Esophagus muscularis mucosa (tissue), 4 donors: ENCODE data around the gene DROSHA. TPM values are rescaled to one million over a fixed set of nuclear protein-coding genes. Genes with fewer than 3 reads are reported as not detected.

ENCODE experiments used
- DNase-seq: peaks from one replicate; pipeline ENCODE4 v3.0.0-alpha.2; 2017; ENCODE audit errors: extremely low spot score
- H3K27ac ChIP-seq, 4 donors: fragments of 200-600 bp; sonication (generic); replicated peaks in 1 of 4; 1 replicate in 3 of 4; 2 replicates in 1 of 4; pipeline ENCODE4 v1.5.1; 2016 to 2019; ENCODE audit warnings: mild to moderate bottlenecking in 1 of 4
- H3K27me3 ChIP-seq, 4 donors: fragments of 200-600 bp; sonication (generic); one replicate each; pipeline versions ENCODE4 v1.5.1 to v1.6.0; 2016 to 2019
- H3K36me3 ChIP-seq, 4 donors: fragments of 200-600 bp; sonication (generic); one replicate each; pipeline ENCODE4 v1.5.1; 2016 to 2019
- H3K4me1 ChIP-seq, 4 donors: fragments of 200-600 bp; sonication (generic); one replicate each; pipeline ENCODE4 v1.5.1; 2016 to 2019
- H3K4me3 ChIP-seq, 4 donors: fragments of 200-600 bp; sonication (generic); 1 replicate in 2 of 4; 2 replicates in 2 of 4; pipeline ENCODE4 v1.5.1; 2016 to 2019; ENCODE audit warnings: mild to moderate bottlenecking in 4 of 4, moderate library complexity in 1 of 4
- H3K9me3 ChIP-seq, 4 donors: fragments of 200-600 bp; sonication (generic); 1 replicate in 3 of 4; 2 replicates in 1 of 4; pipeline ENCODE4 v1.5.1; 2016 to 2019
- EP300 ChIP-seq: sonication (generic); formaldehyde crosslinking; IDR thresholded peaks from one replicate; pipeline ENCODE4 v1.6.1; 2017; ENCODE audit warnings: antibody characterized with exemption
- POLR2A ChIP-seq: fragments of 450-650 bp; IDR thresholded peaks from one replicate; pipeline ENCODE4 v1.6.1; 2017; ENCODE audit warnings: antibody characterized with exemption, moderate library complexity, mild to moderate bottlenecking, low read depth
- POLR2AphosphoS5 ChIP-seq, 2 donors: sonication (generic); formaldehyde crosslinking; IDR thresholded peaks; one replicate each; pipeline ENCODE4 v1.6.1; 2017; ENCODE audit warnings: antibody characterized with exemption in 2 of 2
- WGBS: methylation state at CpG from one replicate; pipeline ENCODE4 v1.1.5; 2018; 5-methylcytosine and 5-hydroxymethylcytosine counted together
- intact Hi-C: fragments of 100-400 bp; cut with DNase I; formaldehyde crosslinking; loops from one replicate; pipeline ENCODE4 v1.15.1; 2023
- total RNA-seq, 4 donors: library from RNA; depleted of rRNA; stranded (reverse); fragments of >200 nt; gene quantifications; one replicate each; pipeline versions ENCODE4 v1.1.0 to v1.2.1, GENCODE V29; 2016
- TF ChIP-seq, protein P1 (sequence below), 3 experiments: fragments of 200-600 bp in 2 of 3; fragments of 450-650 bp in 1 of 3; sonication (generic) in 2 of 3; IDR thresholded peaks; one replicate each; pipeline ENCODE4 v1.5.1; 2017 to 2019; ENCODE audit warnings: antibody characterized with exemption in 3 of 3, mild to moderate bottlenecking in 2 of 3, moderate library complexity in 1 of 3

Gene DROSHA
- total RNA-seq, 4 donors from 2014 or later = 27.5 to 47.0 (median 36.6) TPM

DNA sequence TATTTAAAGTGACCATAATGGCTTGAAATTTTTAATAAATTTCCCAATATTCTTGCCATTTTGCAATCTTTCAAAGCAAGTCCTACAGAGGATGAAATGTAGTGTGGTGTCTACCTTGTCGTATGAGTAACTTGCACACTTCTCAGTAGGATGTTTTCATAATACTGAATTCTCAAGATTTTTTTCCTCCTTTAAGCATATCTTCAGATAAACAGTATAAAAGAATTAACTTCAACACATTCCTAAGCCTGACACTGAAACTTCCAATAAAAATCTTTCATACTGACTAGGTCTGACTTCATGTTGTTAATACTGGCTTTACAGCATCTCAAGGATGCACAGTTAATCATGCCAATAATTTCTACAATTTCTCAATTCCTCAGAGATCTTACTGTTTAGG lies 62.0 kb downstream of the DROSHA start:
- DNase-seq = no peak
- no peak overlapping the region for H3K4me3 ChIP-seq
- H3K9me3 ChIP-seq = no peaks in the 10 kb centered on the region
- H3K27ac ChIP-seq = peak overlapping the region in 1 of 4 donors; percentile 3
- intact Hi-C loops = no loop called here
- H3K36me3 ChIP-seq = peaks cover 0 to 42% (median 27%) of the 10 kb centered on the region in 4 donors
- no peak for TF ChIP-seq EP300
- TF ChIP-seq POLR2AphosphoS5 (IDR thresholded peaks at IDR 0.05) = no peak
- TF ChIP-seq, protein P1, sequence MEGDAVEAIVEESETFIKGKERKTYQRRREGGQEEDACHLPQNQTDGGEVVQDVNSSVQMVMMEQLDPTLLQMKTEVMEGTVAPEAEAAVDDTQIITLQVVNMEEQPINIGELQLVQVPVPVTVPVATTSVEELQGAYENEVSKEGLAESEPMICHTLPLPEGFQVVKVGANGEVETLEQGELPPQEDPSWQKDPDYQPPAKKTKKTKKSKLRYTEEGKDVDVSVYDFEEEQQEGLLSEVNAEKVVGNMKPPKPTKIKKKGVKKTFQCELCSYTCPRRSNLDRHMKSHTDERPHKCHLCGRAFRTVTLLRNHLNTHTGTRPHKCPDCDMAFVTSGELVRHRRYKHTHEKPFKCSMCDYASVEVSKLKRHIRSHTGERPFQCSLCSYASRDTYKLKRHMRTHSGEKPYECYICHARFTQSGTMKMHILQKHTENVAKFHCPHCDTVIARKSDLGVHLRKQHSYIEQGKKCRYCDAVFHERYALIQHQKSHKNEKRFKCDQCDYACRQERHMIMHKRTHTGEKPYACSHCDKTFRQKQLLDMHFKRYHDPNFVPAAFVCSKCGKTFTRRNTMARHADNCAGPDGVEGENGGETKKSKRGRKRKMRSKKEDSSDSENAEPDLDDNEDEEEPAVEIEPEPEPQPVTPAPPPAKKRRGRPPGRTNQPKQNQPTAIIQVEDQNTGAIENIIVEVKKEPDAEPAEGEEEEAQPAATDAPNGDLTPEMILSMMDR (IDR thresholded peaks at IDR 0.05) = no peak
- no peak for TF ChIP-seq POLR2A
- WGBS = 76% methylated on average over 1 of the region's 1 CpG
- peaks cover 0 to 29% (median 11%) of the 10 kb centered on the region in 4 donors for H3K4me1 ChIP-seq
- H3K27me3 ChIP-seq = no peaks in the 10 kb centered on the region

- no peaks in the 10 kb centered on the region for H3K9me3 ChIP-seq
- intact Hi-C loops = no loop called here
- TF ChIP-seq, protein P1 (IDR thresholded peaks at IDR 0.05) = no peak
- no peak for TF ChIP-seq EP300
- TF ChIP-seq POLR2AphosphoS5 (IDR thresholded peaks at IDR 0.05) = no peak
- no peak for TF ChIP-seq POLR2A
- no peaks in the 10 kb centered on the region for H3K27me3 ChIP-seq
- no peak overlapping the region for H3K27ac ChIP-seq
- peaks cover 0 to 46% (median 28%) of the 10 kb centered on the region in 4 donors for H3K36me3 ChIP-seq
- DNase-seq = no peak
- H3K4me3 ChIP-seq = no peak overlapping the region
- peaks cover 0 to 29% (median 12%) of the 10 kb centered on the region in 4 donors for H3K4me1 ChIP-seq
- 93% methylated on average over 2 of the region's 2 CpGs for WGBS
Measured at GRCh38 chr5:31469466-31469865, 62.4 kb downstream of the DROSHA start.

DNA sequence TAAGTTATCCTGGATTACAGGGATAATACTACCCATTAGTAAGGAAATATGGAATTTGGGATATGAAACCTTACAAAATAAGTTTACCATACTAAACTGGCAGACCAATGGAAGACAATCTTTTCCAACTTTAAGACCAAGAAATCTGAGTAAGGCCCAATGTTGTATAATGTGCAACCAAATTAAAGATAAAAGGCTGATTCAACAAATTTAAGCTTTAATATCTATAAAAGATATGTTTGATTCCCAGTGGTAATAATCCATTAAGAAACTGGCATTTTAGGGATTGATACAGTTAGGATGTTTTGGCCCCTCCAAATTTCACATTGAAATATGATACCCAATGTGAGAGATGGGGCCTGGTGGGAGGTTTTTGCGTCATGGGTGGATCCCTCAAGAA lies 66.6 kb downstream of the DROSHA start:
- peaks cover 6 to 77% (median 54%) of the 10 kb centered on the region in 4 donors for H3K36me3 ChIP-seq
- WGBS = 80% methylated on average over 1 of the region's 1 CpG
- H3K4me3 ChIP-seq = no peak overlapping the region
- no peak for DNase-seq
- H3K27ac ChIP-seq = no peak overlapping the region
- H3K27me3 ChIP-seq = no peaks in the 10 kb centered on the region
- intact Hi-C loops = no loop called here
- TF ChIP-seq EP300 (no peak), POLR2A (no peak), POLR2AphosphoS5 (IDR thresholded peaks at IDR 0.05) (no peak)
- TF ChIP-seq, protein P1 (IDR thresholded peaks at IDR 0.05) = no peak
- H3K9me3 ChIP-seq = no peaks in the 10 kb centered on the region
- peaks cover 0 to 10% (median 5%) of the 10 kb centered on the region in 4 donors for H3K4me1 ChIP-seq

DNA sequence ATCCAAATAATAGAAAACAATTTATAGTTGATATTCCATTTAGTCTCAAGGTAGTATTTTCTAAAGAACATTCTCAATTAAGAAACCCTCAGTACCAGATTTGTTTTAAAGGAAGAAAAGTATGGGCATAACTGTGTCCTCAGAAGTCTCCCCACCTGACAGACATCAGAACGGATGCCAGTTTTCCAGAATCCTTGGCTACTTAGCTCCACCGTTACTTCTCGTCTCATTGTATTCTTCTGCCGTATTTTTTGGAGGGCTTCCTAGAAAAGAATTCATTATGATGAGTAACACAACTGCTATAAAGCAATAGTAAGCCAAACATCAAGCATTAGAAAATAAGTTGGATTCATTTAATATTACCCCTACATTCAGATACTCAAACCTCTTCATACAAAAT lies 67.8 kb downstream of the DROSHA start:
- no peak for TF ChIP-seq EP300
- no peak for TF ChIP-seq POLR2A
- TF ChIP-seq, protein P1 (IDR thresholded peaks at IDR 0.05) = no peak
- no peak for TF ChIP-seq POLR2AphosphoS5 (IDR thresholded peaks at IDR 0.05)
- H3K27ac ChIP-seq = no peak overlapping the region
- H3K9me3 ChIP-seq = no peaks in the 10 kb centered on the region
- intact Hi-C loops = no loop called here
- H3K4me3 ChIP-seq = no peak overlapping the region
- H3K27me3 ChIP-seq = no peaks in the 10 kb centered on the region
- 82% methylated on average over 4 of the region's 4 CpGs for WGBS
- H3K4me1 ChIP-seq = peaks cover 0 to 4% (median 0%) of the 10 kb centered on the region in 4 donors
- no peak for DNase-seq
- H3K36me3 ChIP-seq = peaks cover 6 to 89% (median 64%) of the 10 kb centered on the region in 4 donors

GRCh38 chr5:31463351-31463750 lies 68.5 kb downstream of the DROSHA start:
- WGBS = 98% methylated on average over 2 of the region's 2 CpGs
- peaks cover 0 to 4% (median 0%) of the 10 kb centered on the region in 4 donors for H3K4me1 ChIP-seq
- intact Hi-C loops = no loop called here
- no peak for DNase-seq
- no peaks in the 10 kb centered on the region for H3K27me3 ChIP-seq
- no peak overlapping the region for H3K4me3 ChIP-seq
- no peaks in the 10 kb centered on the region for H3K9me3 ChIP-seq
- H3K27ac ChIP-seq = no peak overlapping the region
- H3K36me3 ChIP-seq = peaks cover 6 to 96% (median 70%) of the 10 kb centered on the region in 4 donors
- TF ChIP-seq EP300 (no peak), POLR2AphosphoS5 (IDR thresholded peaks at IDR 0.05) (no peak), POLR2A (no peak)
- TF ChIP-seq, protein P1 (IDR thresholded peaks at IDR 0.05) = no peak
